ENCODE results near the gene ZNF85. TPM values are rescaled to one million over a fixed set of nuclear protein-coding genes. Genes with fewer than 3 reads are reported as not detected.
"Not testable (repeated sequence)": the region's sequence is repeated elsewhere in the genome, so short reads cannot be mapped to it uniquely, and the experiment has no call there.

The ZNF85 gene
- 11.8 and 17.4 TPM in 2 replicates for total RNA-seq (2014; rRNA removed; shearing (Covaris generic))

GRCh38 chr19:20923077-20923871 lies at the start of gene ZNF85:
ZNF85 (plus strand) TSS chr19:20923251; CDS start chr19:20923401, 150 bp downstream.
- peak; percentile 89 to 90 for DNase-seq (ENCODE audit: low read depth in 1 of 2, low spot score in 2 of 2)
- Histone ChIP-seq H3K27me3 (replicated peaks) (no peaks in the 10 kb centered on the region), H3K4me1 (replicated peaks) (no peaks in the 10 kb centered on the region), H3K36me3 (peaks cover 7% of the 10 kb centered on the region; the same call in 1 of the 2 replicates), H3K27ac (peak within 1 kb of the TSS; percentile 81), H3K9me3 (replicated peaks) (no peaks in the 10 kb centered on the region), H3K4me3 (peak within 1 kb of the TSS; percentile 64)

GRCh38 chr19:20879501-20879900 lies 43.5 kb upstream of the ZNF85 start:
- Histone ChIP-seq H3K4me1 (replicated peaks) (no peaks in the 10 kb centered on the region), H3K36me3 (no peaks in the 10 kb centered on the region), H3K9me3 (replicated peaks) (peaks cover 12% of the 10 kb centered on the region), H3K27me3 (replicated peaks) (no peaks in the 10 kb centered on the region), H3K27ac (no peak overlapping the region), H3K4me3 (no peak overlapping the region)
- DNase-seq (ENCODE audit: low read depth in 1 of 2, low spot score in 2 of 2) = no peak

- Histone ChIP-seq H3K9me3 (replicated peaks) (no peaks in the 10 kb centered on the region; the same call in none of the 2 replicates), H3K27me3 (replicated peaks) (no peaks in the 10 kb centered on the region), H3K36me3 (no peaks in the 10 kb centered on the region), H3K4me1 (replicated peaks) (no peaks in the 10 kb centered on the region), H3K4me3 (no peak overlapping the region), H3K27ac (no peak overlapping the region)
- DNase-seq (ENCODE audit: low read depth in 1 of 2, low spot score in 2 of 2) = no peak
Measured at GRCh38 chr19:20912973-20913372, 10.1 kb upstream of the ZNF85 start.

GRCh38 chr19:20925481-20925880 lies 2.4 kb downstream of the ZNF85 start:
- Histone ChIP-seq H3K36me3 (peaks cover 7% of the 10 kb centered on the region; the same call in 1 of the 2 replicates), H3K27ac (no peak overlapping the region)

GRCh38 chr19:20926796-20927195 lies 3.7 kb downstream of the ZNF85 start:
- no peak for DNase-seq (ENCODE audit: low read depth in 1 of 2, low spot score in 2 of 2)
- H3K36me3 ChIP-seq = peaks cover 8% of the 10 kb centered on the region; the same call in 1 of the 2 replicates
- no peak overlapping the region for H3K4me3 ChIP-seq
- H3K27me3 ChIP-seq (replicated peaks) = no peaks in the 10 kb centered on the region
- no peaks in the 10 kb centered on the region for H3K4me1 ChIP-seq (replicated peaks)
- no peak overlapping the region for H3K27ac ChIP-seq
- H3K9me3 ChIP-seq (replicated peaks) = no peaks in the 10 kb centered on the region

More at GRCh38 chr19:20925481-20925880, 2.4 kb downstream of the ZNF85 start:
- DNase-seq (ENCODE audit: low read depth in 1 of 2, low spot score in 2 of 2) = no peak
- Histone ChIP-seq H3K27me3 (replicated peaks) (no peaks in the 10 kb centered on the region), H3K9me3 (replicated peaks) (no peaks in the 10 kb centered on the region), H3K4me1 (replicated peaks) (no peaks in the 10 kb centered on the region), H3K4me3 (no peak overlapping the region)

- Histone ChIP-seq H3K27me3 (replicated peaks) (no peaks in the 10 kb centered on the region), H3K4me1 (replicated peaks) (no peaks in the 10 kb centered on the region), H3K27ac (no peak overlapping the region), H3K4me3 (no peak overlapping the region), H3K36me3 (peaks cover 8% of the 10 kb centered on the region; the same call in 1 of the 2 replicates), H3K9me3 (replicated peaks) (no peaks in the 10 kb centered on the region)
- peak in 1 of 2 experiments; percentile 5 for DNase-seq (ENCODE audit: low read depth in 1 of 2, low spot score in 2 of 2)
Measured at GRCh38 chr19:20928371-20928770, 5.3 kb downstream of the ZNF85 start.

GRCh38 chr19:20936322-20936947 lies 13.4 kb downstream of the ZNF85 start:
- not testable (repeated sequence) for H3K27ac ChIP-seq; H3K27me3 ChIP-seq (replicated peaks); H3K4me3 ChIP-seq; H3K4me1 ChIP-seq (replicated peaks); DNase-seq (ENCODE audit: low read depth in 1 of 2, low spot score in 2 of 2); H3K9me3 ChIP-seq (replicated peaks)
- peaks cover 19% of the 10 kb centered on the region for H3K36me3 ChIP-seq

- not testable (repeated sequence) for H3K9me3 ChIP-seq (replicated peaks)
Measured at GRCh38 chr19:20952561-20953095, 29.6 kb downstream of the ZNF85 start.

GRCh38 chr19:20964798-20965197 lies 41.7 kb downstream of the ZNF85 start:
- Histone ChIP-seq H3K4me3 (no peak overlapping the region), H3K9me3 (replicated peaks) (peaks cover 6% of the 10 kb centered on the region; the same call in 1 of the 2 replicates), H3K4me1 (replicated peaks) (no peaks in the 10 kb centered on the region), H3K27me3 (replicated peaks) (no peaks in the 10 kb centered on the region), H3K27ac (no peak overlapping the region), H3K36me3 (no peaks in the 10 kb centered on the region)
- no peak for DNase-seq (ENCODE audit: low read depth in 1 of 2, low spot score in 2 of 2)

More at GRCh38 chr19:20952561-20953095, 29.6 kb downstream of the ZNF85 start:
- H3K27me3 ChIP-seq (replicated peaks); H3K4me3 ChIP-seq; H3K36me3 ChIP-seq; H3K27ac ChIP-seq; DNase-seq (ENCODE audit: low read depth in 1 of 2, low spot score in 2 of 2); H3K4me1 ChIP-seq (replicated peaks): not testable (repeated sequence)

- Histone ChIP-seq H3K9me3 (replicated peaks) (peaks cover 8% of the 10 kb centered on the region; the same call in 1 of the 2 replicates), H3K4me1 (replicated peaks) (no peaks in the 10 kb centered on the region), H3K27me3 (replicated peaks) (no peaks in the 10 kb centered on the region), H3K36me3 (no peaks in the 10 kb centered on the region), H3K4me3 (no peak overlapping the region), H3K27ac (no peak overlapping the region)
- DNase-seq (ENCODE audit: low read depth in 1 of 2, low spot score in 2 of 2) = no peak
Measured at GRCh38 chr19:20968092-20968491, 45.0 kb downstream of the ZNF85 start.

GRCh38 chr19:20969498-20969897 lies 46.4 kb downstream of the ZNF85 start:
- Histone ChIP-seq H3K4me3 (no peak overlapping the region), H3K27ac (no peak overlapping the region), H3K4me1 (replicated peaks) (no peaks in the 10 kb centered on the region), H3K9me3 (replicated peaks) (peaks cover 8% of the 10 kb centered on the region; the same call in 1 of the 2 replicates), H3K36me3 (no peaks in the 10 kb centered on the region), H3K27me3 (replicated peaks) (no peaks in the 10 kb centered on the region)
- no peak for DNase-seq (ENCODE audit: low read depth in 1 of 2, low spot score in 2 of 2)

- Histone ChIP-seq H3K27ac (no peak overlapping the region), H3K4me1 (replicated peaks) (no peaks in the 10 kb centered on the region), H3K27me3 (replicated peaks) (no peaks in the 10 kb centered on the region), H3K9me3 (replicated peaks) (peaks cover 8% of the 10 kb centered on the region; the same call in 1 of the 2 replicates), H3K36me3 (no peaks in the 10 kb centered on the region), H3K4me3 (no peak overlapping the region)
- DNase-seq (ENCODE audit: low read depth in 1 of 2, low spot score in 2 of 2) = no peak
Measured at GRCh38 chr19:20969898-20970297, 46.8 kb downstream of the ZNF85 start.

- not testable (repeated sequence) for H3K9me3 ChIP-seq (replicated peaks); H3K27me3 ChIP-seq (replicated peaks); H3K4me3 ChIP-seq; DNase-seq (ENCODE audit: low read depth in 1 of 2, low spot score in 2 of 2); H3K36me3 ChIP-seq; H3K27ac ChIP-seq; H3K4me1 ChIP-seq (replicated peaks)
Measured at GRCh38 chr19:20992788-20993187, 69.7 kb downstream of the ZNF85 start.

Data from SJSA1 (cell line).